ENCODE data around the gene SNED1. TPM values are rescaled to one million over a fixed set of nuclear protein-coding genes. Genes with fewer than 3 reads are reported as not detected.

The SNED1 gene
- polyA plus RNA-seq, 1 donor, result 6.6 TPM

DNA sequence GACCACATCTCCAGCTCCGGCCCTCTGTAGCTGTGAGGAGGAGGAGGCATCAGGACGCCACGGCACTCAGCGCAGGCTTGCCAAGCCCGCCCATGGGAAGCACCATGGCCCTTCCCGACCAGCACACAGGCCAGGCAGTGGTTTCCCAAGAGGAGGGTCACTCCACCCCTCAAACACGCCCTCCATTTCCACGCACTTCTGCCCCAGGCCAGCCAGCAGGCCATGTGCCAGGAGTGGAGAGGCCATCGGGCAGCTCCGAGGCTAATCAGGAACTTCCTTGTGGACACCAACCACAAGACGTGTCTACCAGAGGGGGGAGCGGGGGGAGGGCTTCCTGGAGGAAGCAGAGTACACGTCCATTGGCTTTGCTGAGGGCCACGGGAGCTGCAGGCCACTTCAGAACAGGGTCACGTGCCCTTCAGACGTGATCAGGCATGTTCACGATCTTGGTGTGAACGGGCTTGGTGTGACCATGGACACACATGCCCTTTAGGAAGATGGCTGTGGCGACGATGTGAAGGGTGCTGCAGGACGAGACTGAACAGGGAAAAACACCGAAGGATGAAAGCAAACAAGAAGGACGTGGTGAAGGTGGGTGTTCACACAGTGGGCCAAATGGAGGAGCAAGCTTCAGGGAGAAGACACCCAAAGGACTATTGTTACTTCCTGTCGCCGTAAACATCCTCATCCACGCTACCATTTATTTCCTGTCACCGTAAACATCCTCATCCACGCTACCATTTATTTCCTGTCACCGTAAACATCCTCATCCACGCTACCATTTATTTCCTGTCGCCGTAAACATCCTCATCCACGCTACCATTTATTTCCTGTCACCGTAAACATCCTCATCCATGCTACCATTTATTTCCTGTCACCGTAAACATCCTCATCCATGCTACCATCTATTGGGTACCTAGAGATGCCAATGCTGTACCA lies 110.1 kb downstream of the SNED1 start:
- DNase-seq, result no peak
- Histone ChIP-seq H3K4me3 (ENCODE audit: low read length) (no peak overlapping the region), H3K27me3 (ENCODE audit: control insufficient read depth, insufficient read depth, low read length) (no peaks in the 10 kb centered on the region), H3K9me3 (ENCODE audit: control insufficient read depth, low read depth, low read length) (no peaks in the 10 kb centered on the region), H3K4me1 (ENCODE audit: control insufficient read depth, insufficient read depth, low read length) (no peaks in the 10 kb centered on the region), H3K36me3 (ENCODE audit: control insufficient read depth, insufficient read depth, low read length) (peaks cover 7% of the 10 kb centered on the region), H3K27ac (ENCODE audit: low read length) (no peak overlapping the region)
- WGBS (ENCODE audit: insufficient coverage, low lambda C conversion rate), result 92% methylated on average over 7 of the region's 35 CpGs

- Histone ChIP-seq H3K9me3 (ENCODE audit: control insufficient read depth, low read depth, low read length) (no peaks in the 10 kb centered on the region), H3K4me3 (ENCODE audit: low read length) (no peak overlapping the region), H3K4me1 (ENCODE audit: control insufficient read depth, insufficient read depth, low read length) (no peaks in the 10 kb centered on the region), H3K27ac (ENCODE audit: low read length) (no peak overlapping the region), H3K36me3 (ENCODE audit: control insufficient read depth, insufficient read depth, low read length) (peaks cover 7% of the 10 kb centered on the region), H3K27me3 (ENCODE audit: control insufficient read depth, insufficient read depth, low read length) (no peaks in the 10 kb centered on the region)
- WGBS (ENCODE audit: insufficient coverage, low lambda C conversion rate), result no CpG with 5 or more reads among the region's 14 CpGs
- no peak for DNase-seq
These were observed 111.0 kb downstream of the SNED1 start for GRCh38 chr2:241109210-241110088.

DNA sequence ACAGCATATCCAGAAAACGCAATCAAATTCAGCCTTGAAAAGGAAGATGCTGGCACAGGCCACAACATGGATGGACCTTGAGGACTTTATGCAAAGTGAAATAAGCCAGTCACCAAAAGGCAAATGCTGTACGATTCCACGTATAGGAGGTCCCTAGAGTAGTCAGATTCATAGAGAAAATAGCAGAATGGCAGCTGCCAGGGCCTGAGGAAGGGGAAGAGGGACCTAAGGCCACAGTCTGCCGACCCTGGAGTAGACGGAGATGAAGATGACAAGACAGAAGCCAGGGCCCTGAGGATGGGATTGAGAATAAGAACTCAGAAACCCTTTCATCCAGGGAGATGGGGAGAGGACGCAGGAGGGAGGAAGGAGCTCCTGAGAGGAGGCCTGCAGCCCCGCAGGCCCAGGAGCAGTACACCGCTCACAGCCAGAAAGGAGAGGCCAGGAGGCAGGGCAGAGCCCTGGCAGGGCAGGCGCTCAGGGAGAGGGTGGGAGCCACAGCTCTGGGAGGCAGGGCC lies 111.7 kb downstream of the SNED1 start:
- Histone ChIP-seq H3K36me3 (ENCODE audit: control insufficient read depth, insufficient read depth, low read length) (peaks cover 14% of the 10 kb centered on the region), H3K27ac (ENCODE audit: low read length) (no peak overlapping the region), H3K9me3 (ENCODE audit: control insufficient read depth, low read depth, low read length) (no peaks in the 10 kb centered on the region), H3K4me1 (ENCODE audit: control insufficient read depth, insufficient read depth, low read length) (no peaks in the 10 kb centered on the region), H3K4me3 (ENCODE audit: low read length) (no peak overlapping the region), H3K27me3 (ENCODE audit: control insufficient read depth, insufficient read depth, low read length) (no peaks in the 10 kb centered on the region)
- WGBS (ENCODE audit: insufficient coverage, low lambda C conversion rate), result 67% methylated on average over 3 of the region's 9 CpGs
- no peak for DNase-seq

DNA sequence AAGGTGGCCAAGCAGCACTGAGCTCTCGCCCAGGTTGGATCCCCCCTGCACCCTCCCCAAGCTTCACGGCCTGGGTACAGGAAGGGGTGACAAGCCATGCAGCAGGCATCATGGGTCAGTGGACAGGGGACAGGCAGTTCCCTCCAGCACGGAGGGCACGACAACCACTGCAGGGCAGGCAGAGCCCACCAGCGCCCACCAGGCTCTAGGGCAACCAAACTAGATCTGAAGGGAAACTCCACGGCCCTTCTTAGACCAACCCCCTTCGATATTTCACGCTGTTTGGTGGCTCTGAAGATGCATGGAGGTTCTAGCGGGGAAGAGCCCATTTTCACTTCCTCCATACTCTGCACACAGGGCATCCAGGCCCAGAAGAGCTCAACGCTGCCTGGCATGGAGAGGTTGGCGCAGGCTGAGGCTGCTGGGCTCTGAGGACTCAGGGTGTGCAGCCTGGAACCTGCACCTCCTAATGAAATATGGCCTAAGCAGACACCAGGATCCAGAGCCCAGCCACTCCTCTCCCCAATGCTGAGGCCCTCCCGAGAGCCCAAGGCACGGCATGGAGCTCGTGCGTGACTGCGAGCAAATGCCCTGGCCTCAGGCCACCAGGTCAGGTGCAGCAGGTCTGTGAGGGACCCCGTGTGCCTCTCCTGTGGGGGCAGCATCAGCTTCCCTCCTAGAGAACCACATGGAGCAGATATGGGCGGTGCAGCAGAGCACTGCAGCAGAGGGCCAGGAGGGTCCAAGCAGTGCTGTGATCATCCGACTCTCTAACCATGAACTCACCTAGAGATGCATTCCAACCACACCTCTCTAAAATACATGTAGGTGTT lies 112.4 kb downstream of the SNED1 start:
- no CpG with 5 or more reads among the region's 19 CpGs for WGBS (ENCODE audit: insufficient coverage, low lambda C conversion rate)

GRCh38 chr2:241111440-241111805 lies 113.0 kb downstream of the SNED1 start:
- no peak for DNase-seq
- Histone ChIP-seq H3K36me3 (ENCODE audit: control insufficient read depth, insufficient read depth, low read length) (peaks cover 18% of the 10 kb centered on the region), H3K27ac (ENCODE audit: low read length) (no peak overlapping the region), H3K4me3 (ENCODE audit: low read length) (no peak overlapping the region), H3K27me3 (ENCODE audit: control insufficient read depth, insufficient read depth, low read length) (no peaks in the 10 kb centered on the region), H3K9me3 (ENCODE audit: control insufficient read depth, low read depth, low read length) (no peaks in the 10 kb centered on the region), H3K4me1 (ENCODE audit: control insufficient read depth, insufficient read depth, low read length) (no peaks in the 10 kb centered on the region)
- no CpG with 5 or more reads among the region's 9 CpGs for WGBS (ENCODE audit: insufficient coverage, low lambda C conversion rate)

More for the DNA sequence above, 112.4 kb downstream of the SNED1 start:
- no peak for DNase-seq
- Histone ChIP-seq H3K36me3 (ENCODE audit: control insufficient read depth, insufficient read depth, low read length) (peaks cover 16% of the 10 kb centered on the region), H3K27me3 (ENCODE audit: control insufficient read depth, insufficient read depth, low read length) (no peaks in the 10 kb centered on the region), H3K4me3 (ENCODE audit: low read length) (no peak overlapping the region), H3K4me1 (ENCODE audit: control insufficient read depth, insufficient read depth, low read length) (no peaks in the 10 kb centered on the region), H3K9me3 (ENCODE audit: control insufficient read depth, low read depth, low read length) (no peaks in the 10 kb centered on the region), H3K27ac (ENCODE audit: low read length) (no peak overlapping the region)

- Histone ChIP-seq H3K27ac (ENCODE audit: low read length) (no peak overlapping the region), H3K4me3 (ENCODE audit: low read length) (no peak overlapping the region), H3K9me3 (ENCODE audit: control insufficient read depth, low read depth, low read length) (no peaks in the 10 kb centered on the region), H3K4me1 (ENCODE audit: control insufficient read depth, insufficient read depth, low read length) (no peaks in the 10 kb centered on the region), H3K36me3 (ENCODE audit: control insufficient read depth, insufficient read depth, low read length) (peaks cover 21% of the 10 kb centered on the region), H3K27me3 (ENCODE audit: control insufficient read depth, insufficient read depth, low read length) (no peaks in the 10 kb centered on the region)
- no peak for DNase-seq
- 100% methylated on average over 1 of the region's 17 CpGs for WGBS (ENCODE audit: insufficient coverage, low lambda C conversion rate)
These were observed 113.6 kb downstream of the SNED1 start for GRCh38 chr2:241112046-241112445.

DNA sequence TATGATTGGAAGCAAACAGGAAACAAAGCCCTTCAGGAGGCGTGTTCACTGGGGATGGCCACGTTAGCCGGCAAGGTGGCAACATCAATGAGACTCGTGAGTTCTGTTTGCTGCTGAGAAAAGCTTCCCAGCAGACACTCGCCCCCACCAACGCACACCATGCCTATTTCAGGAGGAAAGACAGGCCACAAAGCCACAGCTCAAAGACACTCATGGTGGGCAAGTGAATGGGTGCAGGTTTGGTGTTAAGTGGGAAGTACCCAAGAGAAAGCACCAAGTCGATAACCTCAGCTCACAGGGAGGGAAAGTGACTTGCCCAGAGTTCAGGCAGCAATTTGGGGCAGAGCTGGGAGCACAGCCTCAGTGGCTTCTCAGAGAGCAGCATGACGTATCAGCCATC lies 114.2 kb downstream of the SNED1 start:
- Histone ChIP-seq H3K9me3 (ENCODE audit: control insufficient read depth, low read depth, low read length) (no peaks in the 10 kb centered on the region), H3K4me1 (ENCODE audit: control insufficient read depth, insufficient read depth, low read length) (no peaks in the 10 kb centered on the region), H3K27me3 (ENCODE audit: control insufficient read depth, insufficient read depth, low read length) (no peaks in the 10 kb centered on the region), H3K36me3 (ENCODE audit: control insufficient read depth, insufficient read depth, low read length) (peaks cover 18% of the 10 kb centered on the region), H3K27ac (ENCODE audit: low read length) (no peak overlapping the region), H3K4me3 (ENCODE audit: low read length) (no peak overlapping the region)
- no CpG with 5 or more reads among the region's 8 CpGs for whole genome bisulfite sequencing (ENCODE audit: insufficient coverage, low lambda C conversion rate)
- DNase-seq, result no peak

DNA sequence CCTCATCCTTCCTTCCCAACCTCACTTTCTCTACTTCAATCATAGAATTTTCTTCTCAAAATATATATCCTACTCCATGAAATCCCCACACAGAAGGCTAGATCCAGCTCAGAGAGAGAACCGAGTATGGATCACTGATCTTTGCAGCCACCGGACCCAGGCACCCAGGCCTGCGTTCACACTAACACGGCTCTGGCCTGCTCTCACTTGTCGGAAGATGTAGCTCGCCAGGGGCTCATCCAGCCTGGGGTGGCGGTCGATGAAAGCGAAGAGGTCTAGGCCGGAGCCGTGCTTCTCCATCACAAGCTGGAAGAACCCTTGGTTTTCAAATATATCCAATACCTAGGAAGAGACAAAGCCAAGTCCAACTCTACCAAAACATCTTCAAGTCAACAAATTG lies 116.4 kb downstream of the SNED1 start:
- H3K27ac ChIP-seq (ENCODE audit: low read length), result no peak overlapping the region
- peaks cover 18% of the 10 kb centered on the region for H3K36me3 ChIP-seq (ENCODE audit: control insufficient read depth, insufficient read depth, low read length)
- H3K4me1 ChIP-seq (ENCODE audit: control insufficient read depth, insufficient read depth, low read length), result no peaks in the 10 kb centered on the region
- no peak overlapping the region for H3K4me3 ChIP-seq (ENCODE audit: low read length)
- no peak for DNase-seq
- 100% methylated on average over 1 of the region's 11 CpGs for WGBS (ENCODE audit: insufficient coverage, low lambda C conversion rate)
- H3K27me3 ChIP-seq (ENCODE audit: control insufficient read depth, insufficient read depth, low read length), result no peaks in the 10 kb centered on the region
- no peaks in the 10 kb centered on the region for H3K9me3 ChIP-seq (ENCODE audit: control insufficient read depth, low read depth, low read length)

DNA sequence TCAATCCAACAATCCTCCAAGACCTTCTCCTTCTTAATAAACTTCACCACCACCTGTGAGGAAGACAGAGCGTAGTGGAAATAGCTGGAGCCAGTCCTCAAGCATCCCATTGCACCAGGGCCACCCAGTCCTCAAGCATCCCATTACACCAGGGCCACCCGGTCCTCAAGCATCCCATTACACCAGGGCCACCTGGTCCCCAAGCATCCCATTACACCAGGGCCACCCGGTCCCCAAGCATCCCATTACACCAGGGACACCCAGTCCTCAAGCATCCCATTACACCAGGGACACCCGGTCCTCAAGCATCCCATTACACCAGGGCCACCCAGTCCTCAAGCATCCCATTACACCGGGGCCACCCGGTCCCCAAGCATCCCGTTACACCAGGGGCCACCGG lies 116.9 kb downstream of the SNED1 start:
- Histone ChIP-seq H3K27ac (ENCODE audit: low read length) (no peak overlapping the region), H3K36me3 (ENCODE audit: control insufficient read depth, insufficient read depth, low read length) (peaks cover 18% of the 10 kb centered on the region), H3K4me1 (ENCODE audit: control insufficient read depth, insufficient read depth, low read length) (no peaks in the 10 kb centered on the region), H3K27me3 (ENCODE audit: control insufficient read depth, insufficient read depth, low read length) (no peaks in the 10 kb centered on the region), H3K9me3 (ENCODE audit: control insufficient read depth, low read depth, low read length) (no peaks in the 10 kb centered on the region), H3K4me3 (ENCODE audit: low read length) (no peak overlapping the region)
- DNase-seq, result no peak
- no CpG with 5 or more reads among the region's 8 CpGs for WGBS (ENCODE audit: insufficient coverage, low lambda C conversion rate)

Measured in large intestine (tissue), 3 donors.